Chondrocyte (in vitro differentiated cells): ENCODE measurements around the gene TUBB6. TPM values are rescaled to one million over a fixed set of nuclear protein-coding genes. Genes with fewer than 3 reads are reported as not detected.

Source experiments
- DNase-seq: peaks from one replicate; pipeline ENCODE4 v3.0.0; 2021; ENCODE audit warnings: mixed read lengths, low spot score
- H3K27ac Mint-ChIP-seq: one replicate; pipeline ENCODE4 v1.8.0; 2021; ENCODE audit warnings: mild to moderate bottlenecking, moderate library complexity, mixed read lengths; ENCODE audit not compliant: unreplicated experiment
- H3K27me3 Mint-ChIP-seq: 2 replicates; pipeline ENCODE4 v1.8.0; 2021; ENCODE audit warnings: low read depth, mixed read lengths
- H3K36me3 Mint-ChIP-seq: 2 replicates; pipeline ENCODE4 v1.8.0; 2021; ENCODE audit warnings: low read depth, mixed read lengths
- H3K4me1 Mint-ChIP-seq: 2 replicates; pipeline ENCODE4 v1.8.0; 2021; ENCODE audit warnings: low read depth, mild to moderate bottlenecking, mixed read lengths
- H3K4me3 Mint-ChIP-seq: one replicate; pipeline ENCODE4 v1.8.0; 2021; ENCODE audit warnings: mild to moderate bottlenecking, moderate library complexity, mixed read lengths; ENCODE audit not compliant: unreplicated experiment
- H3K9me3 Mint-ChIP-seq: 2 replicates; pipeline ENCODE4 v1.8.0; 2021; ENCODE audit warnings: low read depth, mixed read lengths
- CTCF ChIP-seq: fragments of 200-600 bp; sonication (generic); IDR thresholded peaks from 2 replicates; pipeline ENCODE4 v1.5.0; 2021; ENCODE audit warnings: antibody characterized with exemption, mild to moderate bottlenecking, moderate library complexity
- total RNA-seq: library from RNA; stranded (reverse); gene quantifications from 3 replicates; pipeline ENCODE4 v1.2.1, GENCODE V29; 2021

Gene TUBB6
- total RNA-seq, 1 donor from 2014 or later: 198 TPM

GRCh38 chr18:12334863-12335262, 26.8 kb downstream of the TUBB6 start:
- Mint-ChIP-seq H3K27me3 (no peaks in the 10 kb centered on the region), H3K4me1 (peaks cover 26% of the 10 kb centered on the region), H3K4me3 (no peak overlapping the region), H3K27ac (no peak overlapping the region), H3K9me3 (no peaks in the 10 kb centered on the region), H3K36me3 (peaks cover 14% of the 10 kb centered on the region)
- TF ChIP-seq CTCF: no peak
- DNase-seq: no peak

GRCh38 chr18:12335503-12335902, 27.5 kb downstream of the TUBB6 start:
- Mint-ChIP-seq H3K36me3 (peaks cover 16% of the 10 kb centered on the region), H3K4me3 (no peak overlapping the region), H3K9me3 (no peaks in the 10 kb centered on the region), H3K4me1 (peaks cover 26% of the 10 kb centered on the region), H3K27me3 (no peaks in the 10 kb centered on the region), H3K27ac (no peak overlapping the region)
- DNase-seq: no peak
- TF ChIP-seq CTCF: no peak

GRCh38 chr18:12336171-12336613, 28.2 kb downstream of the TUBB6 start:
- H3K9me3 Mint-ChIP-seq: no peaks in the 10 kb centered on the region
- no peaks in the 10 kb centered on the region for H3K27me3 Mint-ChIP-seq
- H3K4me1 Mint-ChIP-seq: peaks cover 26% of the 10 kb centered on the region
- H3K36me3 Mint-ChIP-seq: peaks cover 19% of the 10 kb centered on the region
- DNase-seq: no peak
- no peak overlapping the region for H3K4me3 Mint-ChIP-seq
- no peak overlapping the region for H3K27ac Mint-ChIP-seq
- TF ChIP-seq CTCF: no peak

GRCh38 chr18:12336887-12337286, 28.8 kb downstream of the TUBB6 start:
- DNase-seq: no peak
- no peak overlapping the region for H3K4me3 Mint-ChIP-seq

GRCh38 chr18:12338382-12338781, 30.3 kb downstream of the TUBB6 start:
- no peaks in the 10 kb centered on the region for H3K27me3 Mint-ChIP-seq

More at GRCh38 chr18:12336887-12337286, 28.8 kb downstream of the TUBB6 start:
- no peaks in the 10 kb centered on the region for H3K9me3 Mint-ChIP-seq
- peaks cover 21% of the 10 kb centered on the region for H3K36me3 Mint-ChIP-seq
- no peak overlapping the region for H3K27ac Mint-ChIP-seq
- H3K4me1 Mint-ChIP-seq: peaks cover 26% of the 10 kb centered on the region
- H3K27me3 Mint-ChIP-seq: no peaks in the 10 kb centered on the region
- TF ChIP-seq CTCF: no peak

More at GRCh38 chr18:12338382-12338781, 30.3 kb downstream of the TUBB6 start:
- H3K4me1 Mint-ChIP-seq: peaks cover 26% of the 10 kb centered on the region
- no peak overlapping the region for H3K4me3 Mint-ChIP-seq
- no peak for TF ChIP-seq CTCF
- H3K27ac Mint-ChIP-seq: no peak overlapping the region
- no peaks in the 10 kb centered on the region for H3K9me3 Mint-ChIP-seq
- DNase-seq: no peak
- peaks cover 33% of the 10 kb centered on the region for H3K36me3 Mint-ChIP-seq
